Measurements from ENCODE around the gene SMIM14. TPM values are rescaled to one million over a fixed set of nuclear protein-coding genes. Genes with fewer than 3 reads are reported as not detected.
"Not testable (repeated sequence)": the region's sequence is repeated elsewhere in the genome, so short reads cannot be mapped to it uniquely, and the experiment has no call there.

SMIM14 gene
- total and polyA plus RNA-seq, 3 donors from 2014 or later = 20.4 to 73.8 (median 32.0) TPM

- intact Hi-C loops (cut with DNase I; ENCODE audit: low total_unique reads) = no loop called here
- no peaks in the 10 kb centered on the region for H3K4me1 ChIP-seq
- WGBS, 2 donors = 89 to 91% methylated on average over 6 of the region's 6 CpGs
- TF ChIP-seq CTCF (IDR thresholded peaks at IDR 0.05) = no peak
- no peak for TF ChIP-seq POLR2A (IDR thresholded peaks at IDR 0.05)
- DNase-seq = no peak
- H3K27ac ChIP-seq = no peak overlapping the region
- no peaks in the 10 kb centered on the region for H3K27me3 ChIP-seq
- H3K36me3 ChIP-seq (ENCODE audit: low read depth, missing control alignments) = no peaks in the 10 kb centered on the region
- H3K9me3 ChIP-seq = no peaks in the 10 kb centered on the region
- H3K4me3 ChIP-seq = no peak overlapping the region
Measured at GRCh38 chr4:39660045-39660444, 21.4 kb upstream of the SMIM14 start.

- TF ChIP-seq CTCF (IDR thresholded peaks at IDR 0.05) = no peak
- no peak for TF ChIP-seq POLR2A (IDR thresholded peaks at IDR 0.05)
- H3K27ac ChIP-seq = no peak overlapping the region
- intact Hi-C loops (cut with DNase I; ENCODE audit: low total_unique reads) = no loop called here
- H3K36me3 ChIP-seq (ENCODE audit: low read depth, missing control alignments) = no peaks in the 10 kb centered on the region
- H3K9me3 ChIP-seq = no peaks in the 10 kb centered on the region
- no peaks in the 10 kb centered on the region for H3K27me3 ChIP-seq
- H3K4me1 ChIP-seq = no peaks in the 10 kb centered on the region
- 67 to 70% methylated on average over 3 of the region's 3 CpGs for WGBS, 2 donors
- DNase-seq = no peak
- H3K4me3 ChIP-seq = no peak overlapping the region
Measured at GRCh38 chr4:39658756-39659155, 20.1 kb upstream of the SMIM14 start.

- no peaks in the 10 kb centered on the region for H3K27me3 ChIP-seq
- no peak for DNase-seq
- H3K27ac ChIP-seq = no peak overlapping the region
- no peak overlapping the region for H3K4me3 ChIP-seq
- H3K9me3 ChIP-seq = no peaks in the 10 kb centered on the region
- 80 to 84% methylated on average over 6 of the region's 6 CpGs for WGBS, 2 donors
- intact Hi-C loops (cut with DNase I; ENCODE audit: low total_unique reads) = no loop called here
- no peaks in the 10 kb centered on the region for H3K36me3 ChIP-seq (ENCODE audit: low read depth, missing control alignments)
- no peaks in the 10 kb centered on the region for H3K4me1 ChIP-seq
- TF ChIP-seq POLR2A (IDR thresholded peaks at IDR 0.05) = no peak
- TF ChIP-seq CTCF (IDR thresholded peaks at IDR 0.05) = no peak
Measured at GRCh38 chr4:39657465-39657864, 18.8 kb upstream of the SMIM14 start.

- intact Hi-C loops (cut with DNase I; ENCODE audit: low total_unique reads); H3K9me3 ChIP-seq; H3K4me1 ChIP-seq; H3K27ac ChIP-seq; DNase-seq; H3K27me3 ChIP-seq; H3K4me3 ChIP-seq; H3K36me3 ChIP-seq (ENCODE audit: low read depth, missing control alignments): not testable (repeated sequence)
- 96 to 98% methylated on average over 5 of the region's 5 CpGs for WGBS, 2 donors
Measured at GRCh38 chr4:39656638-39657037, 18.0 kb upstream of the SMIM14 start.

GRCh38 chr4:39655876-39656275, 17.2 kb upstream of the SMIM14 start:
- TF ChIP-seq CTCF (IDR thresholded peaks at IDR 0.05) (no peak), POLR2A (IDR thresholded peaks at IDR 0.05) (no peak)
- DNase-seq = peak; percentile 35
- no peak overlapping the region for H3K4me3 ChIP-seq
- no peaks in the 10 kb centered on the region for H3K27me3 ChIP-seq
- intact Hi-C loops (cut with DNase I; ENCODE audit: low total_unique reads) = no loop called here
- H3K9me3 ChIP-seq = no peaks in the 10 kb centered on the region
- no peaks in the 10 kb centered on the region for H3K36me3 ChIP-seq (ENCODE audit: low read depth, missing control alignments)
- H3K27ac ChIP-seq = peak overlapping the region in 1 of 2 donors; percentile 46
- 55 to 58% methylated on average over 3 of the region's 3 CpGs for WGBS, 2 donors
- no peaks in the 10 kb centered on the region for H3K4me1 ChIP-seq
